ENCODE data around the gene GPC4.

GPC4 gene

GRCh38 chrX:133410550-133410949 is 4.7 kb downstream of the GPC4 start:
- DNase-seq = no peak

- DNase-seq = no peak
Measured at GRCh38 chrX:133405498-133406185, 9.6 kb downstream of the GPC4 start.

GRCh38 chrX:133403984-133404383 is 11.3 kb downstream of the GPC4 start:
- DNase-seq = no peak

GRCh38 chrX:133402830-133403625 is 12.3 kb downstream of the GPC4 start:
- DNase-seq = no peak

- DNase-seq = no peak
Measured at GRCh38 chrX:133402042-133402453, 13.2 kb downstream of the GPC4 start.

- DNase-seq = no peak
Measured at GRCh38 chrX:133401536-133401935, 13.8 kb downstream of the GPC4 start.

GRCh38 chrX:133399411-133399810 is 15.9 kb downstream of the GPC4 start:
- no peak for DNase-seq

- no peak for DNase-seq
Measured at GRCh38 chrX:133394765-133395164, 20.5 kb downstream of the GPC4 start.

- DNase-seq = peak; percentile 2
Measured at GRCh38 chrX:133392671-133393070, 22.6 kb downstream of the GPC4 start.

- DNase-seq = peak; percentile 31
Measured at GRCh38 chrX:133391111-133391510, 24.2 kb downstream of the GPC4 start.

GRCh38 chrX:133390676-133391075 is 24.6 kb downstream of the GPC4 start:
- peak; percentile 38 for DNase-seq

- DNase-seq = no peak
Measured at GRCh38 chrX:133389975-133390374, 25.3 kb downstream of the GPC4 start.

- DNase-seq = no peak
Measured at GRCh38 chrX:133384454-133384853, 30.8 kb downstream of the GPC4 start.

GRCh38 chrX:133380711-133381619 is 34.3 kb downstream of the GPC4 start:
- DNase-seq = no peak

GRCh38 chrX:133376422-133376821 is 38.9 kb downstream of the GPC4 start:
- DNase-seq = no peak

- no peak for DNase-seq
Measured at GRCh38 chrX:133375615-133376340, 39.5 kb downstream of the GPC4 start.

- no peak for DNase-seq
Measured at GRCh38 chrX:133374874-133375387, 40.4 kb downstream of the GPC4 start.

- no peak for DNase-seq
Measured at GRCh38 chrX:133373386-133374079, 41.8 kb downstream of the GPC4 start.

- no peak for DNase-seq
Measured at GRCh38 chrX:133370696-133371275, 44.5 kb downstream of the GPC4 start.

GRCh38 chrX:133369065-133369464 is 46.2 kb downstream of the GPC4 start:
- DNase-seq = no peak

GRCh38 chrX:133366735-133367134 is 48.6 kb downstream of the GPC4 start:
- no peak for DNase-seq

All from NCI-H510A treated with DMSO at 0.1 percent for 48 hours (cell line).